Measurements from ENCODE around the gene LRGUK. TPM values are rescaled to one million over a fixed set of nuclear protein-coding genes. Genes with fewer than 3 reads are reported as not detected.
A peak's percentile ranks its signal among the peaks of the same experiment; 100 is the strongest.
"Not testable (repeated sequence)": the region's sequence is repeated elsewhere in the genome, so short reads cannot be mapped to it uniquely, and the experiment has no call there.

Gene LRGUK
- 0.19 and 0.29 TPM in 2 replicates for total RNA-seq (2022)
- percentile 34 among the genes with signal in this experiment for Bru-seq, nascent RNA
- percentile 54 among the genes with signal in this experiment for BruChase-seq, experiment 1, labeled RNA remaining after a 6-hour chase
- percentile 49 among the genes with signal in this experiment for BruChase-seq, experiment 2, labeled RNA remaining after a 2-hour chase
- long read RNA-seq: 0 reads

GRCh38 chr7:134126966-134127848 is at the start of gene LRGUK:
Gene LRGUK (plus strand): TSS chr7:134127340. CDS start chr7:134127368, 28 bp downstream.
- no TSS peak for BruUV-seq (replicated peaks)
- POLR2A ChIA-PET: interaction anchor here (0.6 to 1.7 kb wide), 3 partner anchors 10 to 250 kb away, joined by 3 to 5 read pairs (median 3); no protein-coding TSS in a partner anchor
- TF ChIP-seq CTCF (IDR thresholded peaks at IDR 0.05; ENCODE audit: unreplicated experiment): no peak
- CTCF ChIA-PET: interaction anchor here (0.5 to 3.2 kb wide), 8 partner anchors 13 to 1957 kb away, joined by 3 to 23 read pairs (median 3); no protein-coding TSS in a partner anchor
- DNase-seq (ENCODE audit: unreplicated experiment): peak; percentile 70
- Mint-ChIP-seq H3K4me3 (ENCODE audit: unreplicated experiment) (peak within 1 kb of the TSS; percentile 74), H3K9me3 (ENCODE audit: unreplicated experiment) (no peaks in the 10 kb centered on the region), H3K27ac (ENCODE audit: low read depth, unreplicated experiment) (peak within 1 kb of the TSS; percentile 59), H3K4me1 (ENCODE audit: insufficient read depth, unreplicated experiment) (peaks cover 11% of the 10 kb centered on the region), H3K27me3 (ENCODE audit: insufficient read depth, unreplicated experiment) (peaks cover 64% of the 10 kb centered on the region), H3K36me3 (ENCODE audit: insufficient read depth, unreplicated experiment) (no peaks in the 10 kb centered on the region)
- intact Hi-C loops (cut with micrococcal nuclease): no loop called here

- CTCF ChIA-PET: interaction anchor here (0.6 to 1.0 kb wide), 3 partner anchors 19 to 1381 kb away, joined by 3 to 6 read pairs (median 3); no protein-coding TSS in a partner anchor
- BruUV-seq (replicated peaks); POLR2A ChIA-PET; H3K4me3 Mint-ChIP-seq (ENCODE audit: unreplicated experiment); H3K27ac Mint-ChIP-seq (ENCODE audit: low read depth, unreplicated experiment); H3K4me1 Mint-ChIP-seq (ENCODE audit: insufficient read depth, unreplicated experiment); DNase-seq (ENCODE audit: unreplicated experiment); H3K27me3 Mint-ChIP-seq (ENCODE audit: insufficient read depth, unreplicated experiment); H3K9me3 Mint-ChIP-seq (ENCODE audit: unreplicated experiment); intact Hi-C loops (cut with micrococcal nuclease): not testable (repeated sequence)
- peaks cover 14% of the 10 kb centered on the region for H3K36me3 Mint-ChIP-seq (ENCODE audit: insufficient read depth, unreplicated experiment)
Measured at GRCh38 chr7:134077560-134077959, 49.6 kb upstream of the LRGUK start.

GRCh38 chr7:134078991-134079390 is 48.1 kb upstream of the LRGUK start:
- H3K4me3 Mint-ChIP-seq (ENCODE audit: unreplicated experiment): no peak overlapping the region
- no TSS peak for BruUV-seq (replicated peaks)
- H3K36me3 Mint-ChIP-seq (ENCODE audit: insufficient read depth, unreplicated experiment): peaks cover 14% of the 10 kb centered on the region
- ChIA-PET POLR2A (no interaction called here), CTCF (no interaction called here)
- peaks cover 7% of the 10 kb centered on the region for H3K9me3 Mint-ChIP-seq (ENCODE audit: unreplicated experiment)
- no peak overlapping the region for H3K27ac Mint-ChIP-seq (ENCODE audit: low read depth, unreplicated experiment)
- no peaks in the 10 kb centered on the region for H3K27me3 Mint-ChIP-seq (ENCODE audit: insufficient read depth, unreplicated experiment)
- H3K4me1 Mint-ChIP-seq (ENCODE audit: insufficient read depth, unreplicated experiment): no peaks in the 10 kb centered on the region
- DNase-seq (ENCODE audit: unreplicated experiment): no peak
- TF ChIP-seq CTCF (IDR thresholded peaks at IDR 0.05; ENCODE audit: unreplicated experiment): no peak
- intact Hi-C loops (cut with micrococcal nuclease): no loop called here

- Mint-ChIP-seq H3K27ac (ENCODE audit: low read depth, unreplicated experiment) (no peak overlapping the region), H3K4me1 (ENCODE audit: insufficient read depth, unreplicated experiment) (no peaks in the 10 kb centered on the region), H3K27me3 (ENCODE audit: insufficient read depth, unreplicated experiment) (no peaks in the 10 kb centered on the region), H3K4me3 (ENCODE audit: unreplicated experiment) (no peak overlapping the region), H3K36me3 (ENCODE audit: insufficient read depth, unreplicated experiment) (no peaks in the 10 kb centered on the region), H3K9me3 (ENCODE audit: unreplicated experiment) (no peaks in the 10 kb centered on the region)
- TF ChIP-seq CTCF (IDR thresholded peaks at IDR 0.05; ENCODE audit: unreplicated experiment): no peak
- ChIA-PET CTCF (no interaction called here), POLR2A (no interaction called here)
- intact Hi-C loops (cut with micrococcal nuclease): no loop called here
- DNase-seq (ENCODE audit: unreplicated experiment): no peak
- BruUV-seq (replicated peaks): no TSS peak
Measured at GRCh38 chr7:134081695-134082094, 45.4 kb upstream of the LRGUK start.
